HG03280 (cell line): ENCODE measurements around the gene SCRN2.

Source experiments
- ATAC-seq: cut with Tn5 transposase; IDR thresholded peaks from one replicate; pipeline ENCODE4 v1.9.1; 2021; ENCODE audit warnings: mild to moderate bottlenecking, moderate library complexity; ENCODE audit not compliant: unreplicated experiment

The SCRN2 gene

DNA sequence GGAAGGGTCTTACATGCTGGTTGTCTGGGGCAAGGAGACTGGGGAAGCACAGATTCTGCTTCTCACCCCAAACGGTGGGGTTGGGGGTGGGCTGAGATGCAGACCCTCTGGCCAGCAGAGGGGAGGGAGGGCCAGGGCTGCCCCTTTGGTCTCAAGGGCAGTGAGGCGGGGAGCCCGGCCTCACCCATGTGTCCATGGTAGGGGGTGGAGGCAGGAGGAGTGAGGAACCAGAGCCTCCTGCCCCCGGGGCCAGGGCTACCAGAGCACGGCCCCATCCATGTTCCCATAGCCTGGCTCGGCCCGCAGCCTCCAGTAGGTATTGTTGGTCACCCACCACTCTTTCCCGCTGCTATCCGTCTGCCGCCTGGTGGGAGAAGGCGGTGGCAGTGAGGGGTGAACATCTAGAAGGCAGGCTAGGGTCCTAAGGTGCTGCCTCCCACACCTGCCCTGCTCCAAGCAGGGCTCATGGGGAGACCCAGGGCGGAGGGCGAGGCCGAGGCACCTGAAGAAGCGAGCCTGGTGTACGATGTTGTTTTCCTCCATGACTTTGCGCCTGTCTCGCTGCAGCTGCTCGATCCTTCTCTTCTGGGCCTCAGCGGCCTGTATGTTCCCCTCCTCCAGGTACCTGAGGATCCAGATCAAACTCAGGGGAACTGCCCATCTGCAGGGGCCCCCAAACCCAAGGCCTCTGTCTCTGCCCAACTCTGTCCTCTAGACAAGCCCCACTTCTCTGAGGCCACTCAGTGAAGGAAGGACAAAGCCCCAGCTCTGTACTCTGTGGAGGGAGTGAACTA, 32.8 kb downstream of the SCRN2 start:
- ATAC-seq: no peak

DNA sequence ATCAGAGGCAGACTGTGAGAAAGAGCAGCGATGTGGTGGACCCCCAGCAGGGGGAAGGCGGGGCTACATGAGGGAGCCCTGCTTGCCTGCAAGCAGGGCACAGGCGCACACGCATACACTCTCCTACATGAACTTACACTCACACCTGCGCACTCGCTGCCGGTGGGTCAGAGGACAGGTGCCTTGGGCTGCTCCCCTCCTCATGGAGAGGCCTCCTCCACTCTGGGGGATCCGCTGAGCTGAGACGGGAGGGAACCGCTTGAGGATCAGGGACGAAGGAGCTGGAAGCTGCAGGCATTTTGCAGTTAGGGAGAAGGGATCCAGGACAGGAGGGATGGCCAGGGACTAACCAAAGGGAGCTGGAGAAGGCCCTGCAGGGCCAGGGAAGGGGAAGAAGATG, 33.7 kb downstream of the SCRN2 start:
- no peak for ATAC-seq

DNA sequence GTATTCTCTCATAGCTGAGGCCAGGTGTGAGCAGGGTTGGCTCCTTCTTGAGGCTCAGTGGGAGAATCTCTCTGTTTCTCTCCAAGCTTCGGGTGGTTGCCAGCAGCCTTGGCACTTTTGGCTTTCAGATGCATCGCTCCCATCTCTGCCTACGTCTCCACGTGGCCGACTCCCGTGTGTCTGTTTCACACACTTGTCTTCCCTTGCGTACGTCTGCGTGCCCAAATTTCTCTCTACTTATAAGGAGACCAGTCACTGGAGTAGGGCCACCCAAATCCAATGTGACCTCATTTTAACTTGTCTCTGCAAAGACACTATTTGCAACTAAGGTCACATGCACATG, 34.2 kb downstream of the SCRN2 start:
- no peak for ATAC-seq

DNA sequence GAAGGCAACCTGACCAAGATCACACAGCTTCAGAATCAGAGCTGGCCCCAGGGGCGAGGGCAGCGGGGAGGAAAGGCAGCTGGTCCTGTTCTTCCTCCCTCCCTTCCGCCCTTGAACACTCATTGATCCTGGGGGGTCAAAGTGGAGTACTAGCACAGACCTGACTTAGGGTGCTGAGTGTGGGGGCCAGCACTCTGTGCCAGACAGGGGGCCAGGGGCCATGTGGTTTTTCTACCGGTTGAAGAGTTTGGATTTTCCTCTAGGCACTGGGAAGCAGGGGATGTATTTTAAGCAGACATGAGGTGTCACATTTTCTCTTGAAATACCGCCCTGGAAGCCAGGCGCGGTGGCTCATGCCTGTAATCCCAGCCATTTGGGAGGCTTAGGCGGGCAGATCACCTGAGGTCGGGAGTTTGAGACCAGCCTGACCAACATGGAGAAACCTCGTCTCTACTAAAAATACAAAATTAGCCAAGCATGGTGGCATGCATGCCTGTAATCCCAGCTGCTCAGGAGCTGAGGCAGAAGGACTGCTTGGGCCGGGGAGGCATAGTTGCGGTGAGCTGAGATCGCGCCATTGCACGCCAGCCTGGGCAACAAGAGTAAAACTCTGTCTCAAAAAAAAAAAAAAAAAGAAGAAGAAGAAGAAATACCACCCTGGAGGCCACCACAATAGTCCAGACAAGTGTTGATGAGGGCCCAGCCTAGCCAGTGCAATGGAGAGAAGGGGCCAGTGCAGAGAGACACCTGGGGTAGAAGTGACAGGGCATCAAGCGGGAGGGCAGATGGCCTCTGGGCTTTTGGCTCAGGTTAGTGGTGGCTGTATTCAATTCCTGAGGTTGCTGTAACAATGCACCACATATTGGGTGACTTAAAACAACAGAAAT, 34.8 kb downstream of the SCRN2 start:
- ATAC-seq: no peak

DNA sequence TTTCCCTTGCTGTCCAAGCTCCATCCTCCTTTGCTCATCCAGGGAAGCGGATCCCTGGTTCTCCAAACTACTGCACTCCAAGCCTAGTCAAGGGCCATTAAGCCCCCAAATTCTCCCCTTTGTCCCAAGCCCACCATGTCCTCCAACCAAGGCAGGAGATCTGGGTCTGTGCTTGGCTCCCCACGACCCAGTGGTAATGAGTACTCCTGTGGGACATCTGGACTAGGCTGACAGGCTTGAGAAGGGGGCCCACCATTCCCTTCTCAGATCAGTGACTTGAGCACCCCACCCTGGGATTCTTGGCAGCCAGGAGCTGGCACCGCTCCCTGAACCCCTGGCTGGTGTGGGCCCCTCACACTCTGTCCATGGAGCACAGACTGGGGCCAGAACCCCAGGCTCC, 36.6 kb downstream of the SCRN2 start:
- no peak for ATAC-seq

DNA sequence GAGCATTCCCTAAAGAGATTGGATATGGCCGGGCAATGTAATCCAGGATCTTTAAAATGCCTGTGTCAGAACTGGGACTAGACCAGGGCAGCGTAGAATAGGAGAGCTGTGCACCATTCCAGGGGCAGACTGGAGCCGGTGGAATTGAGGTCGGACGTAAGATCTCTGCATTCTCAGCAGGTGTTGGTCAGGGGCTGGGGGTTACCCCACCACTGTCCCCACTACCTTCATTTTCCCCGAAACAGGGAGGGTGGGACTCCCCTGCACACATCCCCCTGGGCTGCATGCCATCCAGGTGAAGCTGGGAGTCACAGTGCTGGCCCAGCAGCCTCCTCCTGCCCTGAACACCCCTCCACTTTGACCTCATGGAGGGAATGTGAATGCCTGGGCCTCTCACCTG, 37.3 kb downstream of the SCRN2 start:
- no peak for ATAC-seq

DNA sequence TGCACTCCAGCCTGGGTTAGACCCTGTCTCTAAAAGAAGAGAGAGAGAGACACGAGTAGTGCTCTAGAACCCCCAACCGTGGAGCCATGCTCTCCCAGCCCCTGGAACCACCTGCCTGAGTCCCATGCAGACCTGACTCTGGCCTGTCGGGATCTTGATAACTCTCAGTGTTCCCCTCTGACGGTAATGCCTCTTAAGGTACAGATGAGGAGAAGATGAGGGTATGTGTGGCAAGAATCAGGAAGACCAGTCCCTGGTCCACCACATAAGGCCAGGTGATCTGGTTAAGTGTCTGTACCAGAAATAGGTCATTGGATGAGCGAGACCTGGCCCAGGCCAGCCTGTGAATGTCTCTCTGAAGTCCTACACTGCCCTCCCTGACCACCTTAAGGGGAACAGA, 37.9 kb downstream of the SCRN2 start:
- ATAC-seq: no peak

DNA sequence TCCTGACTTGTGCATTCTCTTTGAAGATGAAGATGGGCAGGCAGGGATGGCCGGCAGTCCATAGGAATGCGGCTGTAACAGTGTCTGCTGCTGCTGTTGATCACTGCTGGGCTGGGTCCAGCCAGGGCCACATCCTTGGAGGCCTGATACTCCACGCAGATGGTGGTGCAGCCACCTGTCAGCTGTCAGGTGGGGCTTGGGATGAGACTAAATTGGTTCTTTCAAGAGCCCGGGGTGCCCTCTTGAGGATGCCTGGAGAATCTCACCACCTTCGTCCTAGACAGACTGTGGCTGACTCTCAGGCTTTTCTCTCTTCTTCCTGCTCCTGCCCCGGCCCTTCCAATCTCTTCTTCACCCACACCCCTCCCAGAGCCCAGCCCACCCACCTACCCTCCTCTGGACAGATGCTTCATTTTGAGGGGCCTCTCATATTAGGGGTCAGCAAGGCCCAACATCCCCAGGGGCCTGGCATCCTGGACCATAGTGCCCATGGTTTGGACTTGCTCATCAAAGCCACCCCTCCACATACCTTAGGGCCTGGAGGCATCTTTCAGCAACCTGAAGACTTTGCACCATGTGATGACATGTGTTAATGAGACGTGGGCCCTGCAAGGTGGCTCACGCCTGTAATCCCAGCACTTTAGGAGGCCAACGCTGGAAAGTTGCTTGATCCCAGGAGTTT, 38.6 kb downstream of the SCRN2 start:
- no peak for ATAC-seq

DNA sequence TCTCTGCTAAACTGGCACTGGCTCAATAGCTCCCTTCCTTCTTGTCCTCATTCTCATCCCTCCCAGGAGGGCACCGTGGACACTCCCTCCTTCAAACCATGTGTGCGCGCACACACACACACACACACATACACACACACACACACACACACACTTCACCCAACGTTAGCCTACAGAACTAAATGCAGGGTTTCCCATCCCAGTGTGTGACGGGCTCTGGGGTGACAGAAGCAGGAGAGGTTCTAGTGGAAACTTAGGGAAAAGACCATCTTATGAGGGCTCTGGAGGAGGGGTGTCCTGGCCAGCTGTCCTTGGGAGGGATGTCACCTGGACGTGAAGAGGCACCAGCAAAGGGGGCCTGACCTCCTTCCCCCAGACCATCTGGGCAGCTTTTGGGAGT, 39.2 kb downstream of the SCRN2 start:
- ATAC-seq: no peak

DNA sequence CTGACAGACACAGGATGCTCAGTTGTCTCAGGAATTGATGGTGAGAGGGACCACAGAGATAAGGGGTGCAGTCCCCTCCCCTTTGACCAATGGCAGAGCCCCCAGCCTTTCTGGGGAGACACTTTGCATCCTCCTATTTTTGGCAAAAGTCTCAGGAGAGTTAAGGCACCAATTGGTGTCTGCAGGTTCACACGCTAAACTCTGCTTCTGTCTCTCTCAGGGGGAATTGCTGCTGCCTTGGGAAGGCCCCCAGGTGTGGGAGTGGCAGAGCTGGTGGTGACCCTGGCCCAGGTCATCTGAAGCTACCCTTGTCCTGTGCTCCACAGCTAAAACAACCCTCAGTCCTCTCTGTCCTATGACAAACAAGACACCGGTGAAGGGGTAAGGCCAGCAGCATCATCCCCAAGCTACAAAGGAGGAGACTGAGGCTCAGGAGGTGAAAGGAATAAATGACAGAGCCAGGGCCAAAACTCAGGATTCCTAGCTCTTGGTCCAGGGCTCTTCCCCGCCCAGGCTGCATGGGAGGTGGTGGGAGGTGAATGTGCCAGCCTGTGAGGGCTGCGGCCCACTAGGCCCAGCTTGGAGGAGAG, 39.8 kb downstream of the SCRN2 start:
- no peak for ATAC-seq

DNA sequence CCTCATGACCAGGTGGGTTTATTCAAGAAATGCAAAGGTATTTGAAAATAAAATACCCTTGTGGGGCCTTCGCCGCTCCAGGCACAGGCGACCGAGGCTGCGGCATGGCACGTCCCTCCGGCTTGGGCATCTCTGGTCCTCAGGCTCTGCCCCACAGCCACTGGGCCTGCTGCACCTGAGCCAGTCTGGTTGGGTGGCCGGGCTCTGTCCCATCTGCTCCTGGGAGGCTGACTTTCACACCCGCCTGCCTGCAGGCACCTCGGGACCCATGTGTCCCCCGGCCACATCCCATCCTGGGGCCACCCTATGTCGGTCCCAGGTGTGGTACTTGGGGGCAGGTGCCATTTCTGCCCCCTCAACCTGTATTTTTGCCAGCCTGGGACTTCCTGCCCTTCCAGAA, 40.4 kb downstream of the SCRN2 start:
- no peak for ATAC-seq

DNA sequence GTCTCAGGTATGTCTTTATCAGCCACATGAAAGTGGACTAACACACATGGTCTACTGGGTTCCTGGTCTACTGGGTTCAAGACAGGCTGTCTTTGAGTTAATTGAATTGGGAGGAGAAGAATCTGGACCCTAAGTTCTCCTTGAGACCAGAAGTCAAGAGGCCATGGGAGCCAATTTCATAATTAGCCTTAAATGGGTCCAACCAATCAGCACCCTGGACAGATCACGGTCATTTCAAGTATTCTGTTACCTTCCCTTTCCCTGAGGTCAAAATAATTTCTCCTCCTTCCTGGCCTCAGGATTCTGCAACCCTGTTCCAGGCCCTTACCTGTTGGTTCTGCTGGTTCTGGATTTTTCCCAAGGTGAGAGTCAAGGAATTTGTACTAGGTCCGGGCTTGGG, 43.3 kb downstream of the SCRN2 start:
- ATAC-seq: no peak

DNA sequence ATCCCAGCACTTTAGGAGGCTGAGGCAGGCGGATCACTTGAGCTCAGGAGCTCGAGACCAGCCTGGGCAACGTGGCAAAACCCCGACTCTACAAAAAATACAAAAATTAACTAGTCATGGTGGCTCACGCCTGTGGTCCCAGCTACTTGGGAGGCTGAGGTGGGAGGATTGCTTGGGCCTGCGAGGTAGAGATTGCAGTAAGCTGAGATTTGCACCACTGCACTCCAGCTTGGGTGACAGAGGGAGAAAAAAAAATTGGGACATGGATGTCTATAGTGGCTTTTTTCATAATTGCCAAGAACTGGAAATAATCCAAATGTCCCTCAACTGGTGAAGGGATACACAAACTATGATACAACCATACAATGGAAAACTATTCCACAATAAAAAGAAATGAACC, 48.1 kb downstream of the SCRN2 start:
- ATAC-seq: no peak

DNA sequence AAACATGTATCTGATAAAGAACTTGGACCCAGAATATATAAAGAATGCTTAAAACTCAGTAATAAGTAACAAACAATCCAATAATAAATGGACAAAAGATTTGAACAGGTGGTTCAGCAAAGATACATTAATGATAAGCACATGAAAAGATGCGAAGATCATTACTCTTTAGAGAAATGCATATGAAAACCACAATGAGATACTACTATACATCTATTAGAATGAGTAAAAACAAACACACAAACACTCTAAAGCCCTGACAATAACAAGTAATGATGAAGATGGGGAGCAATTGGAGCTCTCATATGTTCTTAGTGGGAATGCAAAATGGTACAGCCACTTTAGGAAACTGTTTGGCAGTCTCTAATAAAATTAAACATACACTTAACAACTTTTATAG, 48.6 kb downstream of the SCRN2 start:
- ATAC-seq: no peak

DNA sequence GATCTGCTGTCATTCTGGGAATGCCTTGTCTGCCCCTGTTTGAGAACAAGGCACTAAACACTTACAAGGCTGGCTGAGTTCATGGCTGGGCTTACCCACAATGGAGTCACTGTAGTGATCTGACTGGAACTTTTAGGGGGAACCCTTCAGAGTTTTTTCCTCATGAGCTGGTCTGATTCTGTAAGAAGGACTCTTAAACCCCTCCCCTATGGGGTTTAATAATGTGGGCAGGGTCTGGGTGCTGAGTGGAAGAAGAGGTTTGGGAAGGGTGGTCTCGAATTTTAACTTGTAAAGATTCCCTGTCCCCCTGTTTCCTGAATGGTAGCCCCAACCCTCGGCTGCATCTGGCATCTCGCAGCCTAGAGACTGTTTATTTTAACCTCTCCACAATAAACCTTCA, 50.0 kb downstream of the SCRN2 start:
- ATAC-seq: no peak

DNA sequence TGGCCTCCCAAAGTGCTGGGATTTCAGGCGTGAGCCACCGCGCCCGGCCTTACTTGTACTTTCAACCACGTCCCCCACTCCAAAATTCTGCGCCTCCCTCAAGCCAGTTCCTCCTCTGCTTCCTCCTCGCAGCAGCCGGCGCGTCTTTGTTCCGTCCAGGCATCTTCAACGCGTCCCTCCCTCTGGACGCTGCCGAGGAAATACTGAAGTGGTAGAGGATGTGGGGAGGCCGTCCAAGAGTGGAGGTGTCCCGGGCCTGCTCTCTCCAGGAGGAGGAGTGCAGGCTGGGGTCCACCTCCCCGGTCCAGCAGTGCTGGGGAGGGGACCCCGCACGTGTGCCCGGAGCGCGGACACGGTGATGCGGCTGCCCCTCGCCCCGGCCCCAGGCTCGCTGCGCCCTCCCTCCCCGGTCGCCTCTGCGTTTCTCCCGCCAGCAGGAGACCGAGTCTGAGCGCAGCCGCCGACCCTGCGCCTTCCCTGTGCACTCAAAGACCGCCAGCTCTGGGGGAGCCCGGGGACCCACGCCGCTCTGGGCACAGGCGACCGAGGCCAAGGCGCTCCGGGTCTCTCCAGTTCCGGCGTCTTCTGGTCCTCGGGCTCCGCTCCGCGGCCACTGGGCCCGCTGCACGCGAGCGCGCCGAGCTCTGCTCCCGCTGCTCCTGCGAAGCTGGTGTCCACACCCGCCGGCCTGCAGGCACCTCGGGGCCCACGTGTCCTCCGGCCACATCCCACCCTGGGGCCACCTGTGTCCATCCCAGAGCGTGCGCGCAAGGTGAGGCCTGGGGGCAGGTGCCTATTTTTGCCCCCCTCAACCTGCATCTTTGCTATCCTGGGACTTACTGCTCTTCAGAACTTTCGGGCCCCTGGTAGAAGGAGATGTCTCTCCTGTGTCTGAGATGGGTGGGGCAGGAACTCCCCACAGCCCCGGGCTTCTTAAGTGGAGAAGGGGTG, 51.2 kb downstream of the SCRN2 start:
- no peak for ATAC-seq
